ENCODE data around the gene SKP2. TPM values are rescaled to one million over a fixed set of nuclear protein-coding genes. Genes with fewer than 3 reads are reported as not detected.

Gene SKP2
- total RNA-seq = 51.1 and 56.2 TPM in 2 replicates

DNA sequence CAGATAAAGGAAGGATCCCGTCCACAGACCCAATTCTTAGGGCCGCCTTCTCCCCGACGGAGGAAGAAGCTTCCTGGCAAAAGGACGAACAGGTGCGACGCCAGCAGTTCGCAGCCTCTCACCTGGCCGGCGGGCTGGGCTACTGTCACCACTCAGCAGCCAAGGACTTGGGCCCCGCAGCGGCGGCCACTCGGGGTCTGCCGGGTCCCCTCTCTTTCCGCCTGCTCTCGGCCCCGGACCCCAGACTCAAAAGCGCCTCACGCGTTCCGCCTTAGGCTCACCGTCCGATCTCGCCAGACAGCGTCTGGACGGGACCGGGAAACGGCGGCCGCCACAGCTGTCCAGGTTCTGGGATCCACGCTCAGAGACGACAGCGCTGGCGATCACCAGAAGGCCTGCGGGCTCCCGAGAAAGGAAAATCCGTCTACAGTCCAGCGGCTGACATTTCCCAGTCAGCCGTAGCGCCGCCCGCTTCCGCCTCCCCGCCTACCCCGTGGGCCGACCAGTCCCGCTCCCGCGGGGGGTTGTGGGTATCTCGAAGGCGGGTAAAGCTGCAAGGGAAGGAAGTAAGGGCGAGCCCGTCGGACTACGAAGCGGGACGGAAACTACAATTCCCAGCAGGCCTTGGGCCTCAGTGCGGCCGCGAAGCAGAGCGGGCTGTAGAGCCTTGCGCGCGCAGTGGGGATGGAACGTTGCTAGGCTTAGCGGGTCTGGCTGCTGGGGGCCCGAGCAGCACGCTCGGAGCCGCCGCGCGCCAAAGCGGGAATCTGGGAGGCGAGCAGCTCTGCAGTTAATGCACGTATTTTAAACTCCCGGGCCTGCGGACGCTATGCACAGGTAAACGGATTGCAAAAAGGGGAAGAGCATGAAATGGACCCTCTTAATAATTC lies at the start of gene SKP2, which contains the start of gene LMBRD2:
SKP2 (plus strand) TSS at position 678 of the 890 bp plus-strand sequence; CDS start at position 830, 152 bp downstream.
LMBRD2 (minus strand) TSS at position 454 of the 890 bp plus-strand sequence. CDS start 8,538 bp downstream, outside the sequence.

Other genes starting within 250 kb of the SKP2 start
- not detected in 2 replicates for gene CAPSL, start 213.5 kb upstream of the SKP2 start, total RNA-seq
- not detected in 2 replicates for gene UGT3A1, start 160.7 kb upstream of the SKP2 start, total RNA-seq
- not detected in 2 replicates for gene UGT3A2, start 85.2 kb upstream of the SKP2 start, total RNA-seq
- 4.6 and 6.9 TPM in 2 replicates for gene LMBRD2, start 224 bp upstream of the SKP2 start, total RNA-seq
- gene NADK2, start 89.8 kb downstream of the SKP2 start, total RNA-seq = 18.5 and 22.9 TPM in 2 replicates
- not detected in 2 replicates for gene RANBP3L, start 149.8 kb downstream of the SKP2 start, total RNA-seq